ENCODE measurements around the gene COMP.

- TF ChIP-seq CTCF (IDR thresholded peaks at IDR 0.05 in 2 of 3, conservative IDR thresholded peaks at IDR 0.05 in 1 of 3; ENCODE audit: borderline replicate concordance in 1 of 3, insufficient read depth in 1 of 3, low read depth in 2 of 3, low read length in 2 of 3) (no peak), CBX3 (IDR thresholded peaks at IDR 0.05; ENCODE audit: low read depth) (no peak), MAX (IDR thresholded peaks at IDR 0.05) (no peak), ATF3 (IDR thresholded peaks at IDR 0.05) (no peak), SP1 (IDR thresholded peaks at IDR 0.05; ENCODE audit: low read depth) (no peak), TCF7L2 (IDR thresholded peaks at IDR 0.05; ENCODE audit: borderline replicate concordance, extremely low read depth, insufficient read depth, insufficient read length) (no peak), YY1 (IDR thresholded peaks at IDR 0.05; ENCODE audit: extremely low read depth, insufficient replicate concordance, low read depth, low read length) (no peak), CEBPB (IDR thresholded peaks at IDR 0.05; ENCODE audit: low read depth) (no peak), POLR2AphosphoS5 (IDR thresholded peaks at IDR 0.05; ENCODE audit: low read depth, low read length) (no peak), EZH2 (IDR thresholded peaks at IDR 0.05) (no peak), POLR2A (IDR thresholded peaks at IDR 0.05; ENCODE audit: borderline replicate concordance, extremely low read depth, insufficient read depth, insufficient read length) (no peak)
Observed at GRCh38 chr19:18830488-18830887, 39.4 kb upstream of the COMP start.

All from HCT116 (cell line).